ENCODE measurements around the gene ACKR2. TPM values are rescaled to one million over a fixed set of nuclear protein-coding genes. Genes with fewer than 3 reads are reported as not detected.

The ACKR2 gene
- total RNA-seq, 1 donor: not detected

GRCh38 chr3:42826141-42826540 is 16.9 kb downstream of the ACKR2 start:
- no peak for TF ChIP-seq CTCF (IDR thresholded peaks at IDR 0.05; ENCODE audit: extremely low read depth, low read depth, low read length)
- H2AFZ ChIP-seq (ENCODE audit: low read length): no peak overlapping the region
- H3K27me3 ChIP-seq (ENCODE audit: insufficient read depth, low read length): peaks cover 12% of the 10 kb centered on the region
- H3K4me2 ChIP-seq (ENCODE audit: insufficient read depth, low read length): no peak overlapping the region
- H3K79me2 ChIP-seq (ENCODE audit: insufficient read depth, low read length): no peaks in the 10 kb centered on the region
- no peaks in the 10 kb centered on the region for H3K36me3 ChIP-seq (ENCODE audit: insufficient read depth, low read length)
- H4K20me1 ChIP-seq (ENCODE audit: insufficient read depth, low read length): no peaks in the 10 kb centered on the region
- no peaks in the 10 kb centered on the region for H3K4me1 ChIP-seq (ENCODE audit: insufficient read depth, low read length)
- no peak overlapping the region for H3K4me3 ChIP-seq (ENCODE audit: insufficient read depth, low read length)
- H3K27ac ChIP-seq (ENCODE audit: low read depth, low read length): no peak overlapping the region
- H3K9me3 ChIP-seq (ENCODE audit: low read depth, low read length): no peaks in the 10 kb centered on the region
- DNase-seq (ENCODE audit: insufficient read length, low spot score, missing footprints): no peak

GRCh38 chr3:42827023-42827422 is 17.8 kb downstream of the ACKR2 start:
- no peaks in the 10 kb centered on the region for H3K9me3 ChIP-seq (ENCODE audit: low read depth, low read length)
- no peak overlapping the region for H3K4me2 ChIP-seq (ENCODE audit: insufficient read depth, low read length)
- H4K20me1 ChIP-seq (ENCODE audit: insufficient read depth, low read length): no peaks in the 10 kb centered on the region
- H3K4me3 ChIP-seq (ENCODE audit: insufficient read depth, low read length): no peak overlapping the region
- H3K36me3 ChIP-seq (ENCODE audit: insufficient read depth, low read length): no peaks in the 10 kb centered on the region
- H3K27ac ChIP-seq (ENCODE audit: low read depth, low read length): no peak overlapping the region
- H3K79me2 ChIP-seq (ENCODE audit: insufficient read depth, low read length): no peaks in the 10 kb centered on the region
- TF ChIP-seq CTCF (IDR thresholded peaks at IDR 0.05; ENCODE audit: extremely low read depth, low read depth, low read length): no peak
- no peaks in the 10 kb centered on the region for H3K4me1 ChIP-seq (ENCODE audit: insufficient read depth, low read length)
- peaks cover 12% of the 10 kb centered on the region for H3K27me3 ChIP-seq (ENCODE audit: insufficient read depth, low read length)
- DNase-seq (ENCODE audit: insufficient read length, low spot score, missing footprints): no peak
- H2AFZ ChIP-seq (ENCODE audit: low read length): no peak overlapping the region

GRCh38 chr3:42827654-42828053 is 18.4 kb downstream of the ACKR2 start:
- no peaks in the 10 kb centered on the region for H3K79me2 ChIP-seq (ENCODE audit: insufficient read depth, low read length)
- H3K4me3 ChIP-seq (ENCODE audit: insufficient read depth, low read length): no peak overlapping the region
- H4K20me1 ChIP-seq (ENCODE audit: insufficient read depth, low read length): no peaks in the 10 kb centered on the region
- peaks cover 12% of the 10 kb centered on the region for H3K27me3 ChIP-seq (ENCODE audit: insufficient read depth, low read length)
- DNase-seq (ENCODE audit: insufficient read length, low spot score, missing footprints): no peak
- no peak overlapping the region for H2AFZ ChIP-seq (ENCODE audit: low read length)
- no peaks in the 10 kb centered on the region for H3K4me1 ChIP-seq (ENCODE audit: insufficient read depth, low read length)
- H3K4me2 ChIP-seq (ENCODE audit: insufficient read depth, low read length): no peak overlapping the region
- no peaks in the 10 kb centered on the region for H3K9me3 ChIP-seq (ENCODE audit: low read depth, low read length)
- no peak for TF ChIP-seq CTCF (IDR thresholded peaks at IDR 0.05; ENCODE audit: extremely low read depth, low read depth, low read length)
- H3K36me3 ChIP-seq (ENCODE audit: insufficient read depth, low read length): no peaks in the 10 kb centered on the region
- no peak overlapping the region for H3K27ac ChIP-seq (ENCODE audit: low read depth, low read length)

- Histone ChIP-seq H3K4me2 (ENCODE audit: insufficient read depth, low read length) (no peak overlapping the region), H3K27ac (ENCODE audit: low read depth, low read length) (no peak overlapping the region), H3K4me1 (ENCODE audit: insufficient read depth, low read length) (no peaks in the 10 kb centered on the region), H3K79me2 (ENCODE audit: insufficient read depth, low read length) (no peaks in the 10 kb centered on the region), H4K20me1 (ENCODE audit: insufficient read depth, low read length) (no peaks in the 10 kb centered on the region), H3K9me3 (ENCODE audit: low read depth, low read length) (no peaks in the 10 kb centered on the region), H2AFZ (ENCODE audit: low read length) (no peak overlapping the region), H3K4me3 (ENCODE audit: insufficient read depth, low read length) (no peak overlapping the region), H3K36me3 (ENCODE audit: insufficient read depth, low read length) (no peaks in the 10 kb centered on the region), H3K27me3 (ENCODE audit: insufficient read depth, low read length) (peaks cover 12% of the 10 kb centered on the region)
- TF ChIP-seq CTCF (IDR thresholded peaks at IDR 0.05; ENCODE audit: extremely low read depth, low read depth, low read length): no peak
- no peak for DNase-seq (ENCODE audit: insufficient read length, low spot score, missing footprints)
Measured at GRCh38 chr3:42829083-42829627, 19.9 kb downstream of the ACKR2 start.
